Measurements from ENCODE around the gene MGLL.

DNA sequence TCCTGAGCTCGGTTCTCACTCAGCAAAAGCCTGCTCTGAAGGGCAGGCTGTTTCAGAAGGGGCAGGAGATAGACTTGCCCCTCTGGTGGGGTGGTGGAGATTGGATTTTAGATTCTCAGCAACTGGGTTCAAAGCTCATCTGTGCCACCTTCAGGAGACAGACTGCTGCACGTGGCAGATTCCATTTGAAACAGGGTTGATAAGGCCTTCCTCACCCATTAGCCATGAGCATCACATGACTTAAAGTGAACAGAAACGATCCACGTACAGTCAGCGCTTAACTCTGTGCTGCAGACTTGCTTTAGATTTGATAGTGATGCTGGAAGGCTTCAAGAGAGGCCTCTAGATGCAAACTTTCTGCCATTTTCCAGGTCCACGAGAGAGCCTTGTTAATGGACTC, 35.0 kb upstream of the MGLL start:
- TF ChIP-seq CTCF (IDR thresholded peaks at IDR 0.05) (peak in 1 of 4 donors; percentile 15), POLR2A (IDR thresholded peaks at IDR 0.05) (no peak)

Measured in right lobe of liver (tissue), 4 donors.